MV-4-11 (cell line): Measurements from ENCODE around the gene B4GALNT1.

Experiments
- DNase-seq: peaks from one replicate; lab custom pipeline; 2025; lab: John Stamatoyannopoulos, UW

B4GALNT1 gene

DNA sequence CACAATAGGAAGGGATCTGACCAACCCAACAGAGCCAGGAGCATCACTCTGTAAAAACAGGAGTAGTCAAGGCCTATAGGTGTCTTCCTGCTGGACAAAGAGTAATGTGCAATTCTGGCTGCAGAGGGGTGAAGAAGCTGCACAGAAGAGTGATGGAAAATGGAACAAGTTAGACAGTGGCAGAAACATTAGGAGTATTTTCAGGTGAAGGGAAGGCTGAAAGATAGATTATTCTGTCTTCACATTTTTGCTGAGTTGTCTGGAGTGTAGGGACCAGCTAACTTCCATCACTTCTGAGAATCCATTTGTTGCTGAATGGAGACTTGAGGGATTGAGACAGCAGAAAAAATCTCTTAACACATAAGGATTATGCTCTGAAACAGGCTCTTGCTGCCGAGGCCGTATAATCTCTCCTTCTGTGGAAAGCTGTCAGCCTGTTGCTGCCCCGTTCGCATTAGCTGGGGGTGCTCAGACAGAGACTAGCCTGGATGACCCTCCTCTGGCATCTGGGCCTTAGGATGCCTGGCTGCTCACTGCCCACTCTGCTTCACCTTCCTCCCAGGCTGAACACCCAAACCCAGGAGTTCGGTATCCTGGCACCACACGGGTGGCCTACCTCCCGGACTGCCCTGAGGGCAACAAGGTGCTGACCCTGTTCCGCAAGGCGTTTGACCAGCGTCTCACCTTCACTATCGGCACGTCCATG, 24.9 kb downstream of the B4GALNT1 start:
- no peak for DNase-seq

GRCh38 chr12:57606821-57607220, 26.2 kb downstream of the B4GALNT1 start:
- DNase-seq: no peak

GRCh38 chr12:57606399-57606798, 26.6 kb downstream of the B4GALNT1 start:
- no peak for DNase-seq

- DNase-seq: no peak
Observed at GRCh38 chr12:57605811-57606311, 27.1 kb downstream of the B4GALNT1 start.

DNA sequence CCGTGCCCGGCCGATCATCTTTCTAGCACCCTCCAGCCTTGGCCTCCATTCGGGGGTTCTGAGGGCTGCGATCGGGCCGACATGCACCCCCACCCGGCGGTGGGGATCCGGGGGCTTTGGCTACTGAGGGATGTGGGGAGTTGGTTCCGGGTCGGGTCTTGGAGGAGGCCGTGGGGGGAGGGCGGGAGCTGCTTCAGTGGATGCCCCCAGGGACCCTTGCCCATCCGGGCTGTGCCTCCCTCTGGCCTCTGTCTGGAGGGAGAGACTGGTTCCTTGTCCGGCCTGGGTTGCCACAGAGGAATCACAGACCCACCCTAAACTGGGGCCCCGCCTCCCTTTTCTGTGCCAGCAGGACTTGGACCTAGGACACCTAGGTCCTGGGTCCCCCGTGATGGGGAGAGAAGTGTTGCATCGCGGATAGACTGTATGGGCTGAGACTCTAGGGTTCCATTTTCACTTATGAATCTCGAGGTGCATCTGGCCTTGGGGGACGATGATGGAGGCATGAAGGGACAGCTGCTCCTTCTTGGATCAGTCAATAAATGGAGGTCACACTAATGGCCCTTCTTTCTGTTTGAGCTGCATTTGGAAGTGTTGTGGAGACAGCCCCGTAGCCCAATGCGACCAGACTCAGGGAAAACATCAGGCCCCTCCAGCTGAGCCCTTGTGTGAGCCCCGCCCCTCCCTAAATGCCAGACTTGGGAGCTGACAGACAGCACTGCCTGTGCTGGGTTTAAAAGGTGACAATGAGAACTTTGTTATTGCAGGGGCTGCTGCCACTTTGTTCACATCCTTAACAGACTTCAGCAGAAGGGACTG, 27.8 kb downstream of the B4GALNT1 start:
- DNase-seq: no peak

DNA sequence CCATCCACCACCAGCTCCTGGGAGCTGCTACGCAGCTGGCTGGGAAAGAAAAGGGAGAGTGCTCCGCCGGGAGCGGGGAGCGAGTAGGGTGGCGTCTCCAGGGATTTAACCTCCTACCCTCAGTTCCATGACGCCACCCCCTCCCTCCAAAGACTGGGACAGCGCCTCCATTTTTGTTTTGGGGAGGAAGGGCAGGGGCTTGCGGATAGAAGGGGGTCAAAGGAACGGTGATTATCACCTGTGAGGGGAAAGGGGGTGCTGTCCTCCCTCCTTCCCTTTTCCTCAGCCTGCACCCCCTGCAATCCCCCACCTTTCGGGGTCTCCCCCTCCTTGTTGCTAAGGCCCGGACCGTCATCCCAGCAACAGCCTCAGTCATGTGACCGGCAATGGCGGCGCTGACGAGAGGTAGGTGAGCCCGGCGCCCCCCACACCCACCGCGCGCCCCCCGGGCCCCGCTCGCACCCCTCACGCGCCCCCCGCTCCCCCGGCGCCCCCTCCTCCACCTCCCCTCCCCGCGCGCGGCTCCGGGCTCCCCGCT, 28.5 kb downstream of the B4GALNT1 start, which contains the start of gene DTX3:
DTX3 (plus strand) TSS at position 371 of the 538 bp plus-strand sequence. CDS start 1,694 bp downstream, outside the sequence.
- no peak for DNase-seq

DNA sequence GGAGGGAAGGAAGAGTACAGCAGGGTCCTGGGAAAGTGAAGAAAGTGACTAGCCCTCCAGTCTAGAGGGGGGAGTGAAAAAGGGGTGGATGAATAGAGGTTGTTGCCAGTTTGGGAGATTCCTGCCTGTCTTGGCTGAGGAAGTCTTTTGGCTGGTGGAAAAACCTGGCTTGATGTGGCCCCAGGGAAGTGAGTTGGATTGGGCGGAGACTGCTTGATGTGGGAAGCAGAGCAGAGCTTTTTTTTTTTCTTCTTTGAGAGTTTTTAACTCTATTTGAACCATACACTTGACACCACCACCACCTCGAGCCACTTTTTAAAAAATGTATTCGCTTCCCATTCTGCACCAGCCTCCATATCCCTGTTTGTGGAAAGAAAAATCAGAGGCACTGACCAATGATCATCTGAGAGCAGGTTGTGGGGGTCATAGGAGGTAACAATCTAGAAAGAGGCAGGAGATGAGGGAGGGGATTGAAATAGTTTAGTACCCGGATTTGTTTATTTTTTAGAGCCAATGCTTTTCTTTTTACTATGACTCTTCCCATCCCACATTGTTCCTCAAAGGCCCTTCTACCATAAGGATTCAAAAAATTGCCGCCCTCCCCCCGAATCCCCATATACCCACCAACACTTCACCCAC, 29.1 kb downstream of the B4GALNT1 start:
- no peak for DNase-seq

GRCh38 chr12:57603324-57603723, 29.7 kb downstream of the B4GALNT1 start:
- DNase-seq: no peak

DNA sequence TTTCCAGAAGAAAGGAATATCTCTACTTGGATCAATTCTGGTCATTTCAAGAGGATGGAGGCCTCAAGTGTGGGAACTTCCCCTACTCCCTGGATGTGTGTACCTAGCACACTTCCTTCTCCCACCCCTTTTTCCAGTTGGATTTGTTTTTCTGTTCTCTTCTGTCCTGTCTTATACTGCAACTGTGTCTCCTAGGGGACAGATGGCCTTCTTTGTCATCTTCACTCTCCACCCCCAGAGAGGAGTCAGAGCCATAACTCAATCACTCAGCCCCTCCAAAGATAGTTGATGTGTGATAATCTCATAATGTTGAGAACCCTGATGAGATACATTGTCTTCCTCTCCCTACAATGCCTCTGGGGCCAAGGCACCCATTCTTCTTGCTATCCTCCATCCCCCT, 30.5 kb downstream of the B4GALNT1 start:
- DNase-seq: no peak

GRCh38 chr12:57600395-57600794, 32.6 kb downstream of the B4GALNT1 start:
- no peak for DNase-seq

DNA sequence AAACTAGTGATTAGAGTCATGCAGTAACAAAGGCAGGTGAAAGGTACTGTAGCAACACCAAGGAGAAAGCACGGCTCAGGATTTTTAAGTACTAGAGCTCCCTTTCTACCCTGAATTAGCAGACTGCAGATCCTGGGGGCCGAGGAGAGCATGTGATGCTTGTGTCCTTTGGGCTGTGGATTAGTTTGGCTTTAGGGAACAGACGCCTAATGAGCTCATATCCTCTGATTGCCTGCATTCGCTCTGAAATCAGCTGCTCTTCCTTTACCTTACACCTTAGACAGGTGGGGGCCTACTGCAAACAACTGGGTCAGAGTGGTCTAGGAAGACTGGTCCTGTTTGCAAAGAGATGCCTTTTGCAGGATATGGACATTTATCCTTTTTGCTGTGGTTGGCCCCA, 39.8 kb downstream of the B4GALNT1 start:
- DNase-seq: no peak

DNA sequence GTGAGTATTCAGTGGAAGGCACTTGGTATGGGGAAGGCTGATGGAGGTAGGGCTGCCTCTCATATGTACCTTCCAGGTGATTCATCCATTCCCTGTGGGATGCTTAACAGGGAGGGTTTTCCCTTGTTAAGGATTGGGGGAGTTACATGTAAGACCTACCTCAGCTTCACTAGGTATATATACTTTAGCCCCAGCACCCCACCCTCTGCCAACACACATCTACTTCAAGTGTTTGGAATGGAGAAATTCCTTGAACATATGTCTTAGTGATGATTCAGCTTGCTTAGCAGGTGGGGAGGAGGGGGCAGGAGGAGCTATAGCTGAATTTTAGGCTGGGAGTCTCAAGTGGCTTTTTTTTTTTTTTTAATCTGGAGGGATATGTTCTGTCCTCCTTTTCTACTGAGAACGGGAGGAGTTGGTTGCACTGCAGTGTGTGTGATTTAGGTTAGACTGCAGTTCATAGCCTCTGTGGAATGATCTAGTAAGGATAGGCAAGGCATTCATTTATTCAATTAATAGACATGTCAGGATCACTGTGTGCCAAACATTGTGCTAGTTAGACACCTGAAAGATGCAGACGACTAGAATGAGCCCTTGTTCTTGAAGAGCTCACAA, 40.3 kb downstream of the B4GALNT1 start:
- DNase-seq: no peak

GRCh38 chr12:57591782-57592325, 41.1 kb downstream of the B4GALNT1 start:
- DNase-seq: no peak

GRCh38 chr12:57590864-57591781, 41.9 kb downstream of the B4GALNT1 start, which contains the start of gene PIP4K2C:
TSS of gene PIP4K2C (plus strand) at chr12:57591192. CDS start at chr12:57591290, 98 bp downstream.
- DNase-seq: peak; percentile 67

GRCh38 chr12:57590479-57590863, 42.5 kb downstream of the B4GALNT1 start:
- DNase-seq: no peak

DNA sequence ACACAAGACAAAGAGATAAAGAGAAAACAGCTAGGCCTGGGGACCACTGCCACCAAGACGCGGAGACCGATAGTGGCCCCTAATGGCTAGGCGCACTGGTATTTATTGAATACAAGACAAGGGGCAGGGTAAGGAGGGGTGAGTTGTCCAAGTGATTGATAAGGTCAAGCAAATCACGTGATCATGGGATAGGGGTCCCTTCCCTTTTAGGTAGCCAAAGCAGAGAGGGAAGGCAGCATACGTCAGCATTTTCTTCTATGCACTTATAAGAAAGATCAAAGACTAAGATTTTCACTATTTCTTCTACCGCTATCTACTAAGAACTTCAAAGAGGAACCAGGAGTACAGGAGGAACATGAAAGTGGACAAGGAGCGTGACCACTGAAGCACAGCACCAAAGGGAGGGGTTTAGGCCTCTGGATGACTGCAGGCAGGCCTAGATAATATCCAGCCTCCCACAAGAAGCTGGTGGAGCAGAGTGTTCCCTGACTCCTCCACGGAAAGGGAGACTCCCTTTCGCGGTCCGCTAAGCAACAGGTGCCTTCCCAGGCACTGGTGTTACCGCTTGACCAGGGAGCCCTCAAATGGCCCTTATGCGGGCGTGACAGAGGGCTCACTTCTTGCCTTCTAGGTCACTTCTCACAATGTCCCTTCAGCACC, 43.9 kb downstream of the B4GALNT1 start:
- peak; percentile 28 for DNase-seq

- no peak for DNase-seq
Observed at GRCh38 chr12:57586832-57587429, 46.1 kb downstream of the B4GALNT1 start.

DNA sequence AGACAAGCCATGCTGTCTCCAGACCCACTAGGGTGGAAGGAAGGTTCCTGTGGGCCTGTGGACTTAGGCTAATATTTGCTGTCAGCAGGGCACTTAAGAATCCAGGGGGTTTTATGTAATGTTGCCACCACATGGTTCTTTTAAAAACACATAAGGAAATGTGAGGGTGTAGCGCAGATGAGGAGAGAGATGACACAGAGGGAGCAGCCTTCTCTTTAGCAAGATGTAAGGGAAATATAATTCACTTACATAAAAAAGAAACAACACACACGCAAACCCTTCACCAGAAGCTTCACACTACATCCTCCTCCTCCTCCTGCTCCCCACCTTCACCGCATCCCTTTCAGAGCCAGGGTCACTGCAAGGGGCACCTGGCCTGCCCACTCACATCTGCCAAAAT, 46.9 kb downstream of the B4GALNT1 start:
- no peak for DNase-seq

GRCh38 chr12:57585156-57585555, 47.8 kb downstream of the B4GALNT1 start:
- no peak for DNase-seq
